Mucosa of descending colon (tissue), 3 donors: ENCODE results near the gene PRKAR2B. TPM values are rescaled to one million over a fixed set of nuclear protein-coding genes. Genes with fewer than 3 reads are reported as not detected.

Experiments
- ATAC-seq: fragments of 200-7000 bp; cut with Tn5 transposase; one replicate; pipeline ENCODE4 v1.9.1; 2020; ENCODE audit warnings: mild to moderate bottlenecking, moderate library complexity
- DNase-seq, 3 donors: peaks; one replicate each; pipeline ENCODE4 v3.0.0-alpha.2; 2020
- H3K36me3 ChIP-seq: fragments of 200-600 bp; one replicate; pipeline ENCODE4 v1.8.0; 2021; ENCODE audit warnings: low read depth, mild to moderate bottlenecking
- H3K4me1 ChIP-seq: fragments of 200-600 bp; one replicate; pipeline ENCODE4 v1.8.0; 2021; ENCODE audit warnings: low read depth, mild to moderate bottlenecking
- H3K4me3 ChIP-seq: fragments of 200-600 bp; one replicate; pipeline ENCODE4 v1.8.0; 2021; ENCODE audit warnings: mild to moderate bottlenecking
- H3K9me3 ChIP-seq: fragments of 200-600 bp; one replicate; pipeline ENCODE4 v1.8.0; 2021; ENCODE audit warnings: mild to moderate bottlenecking
- CTCF ChIP-seq: fragments of 200-600 bp; IDR thresholded peaks from one replicate; pipeline ENCODE4 v1.8.0; 2022; ENCODE audit warnings: antibody characterized with exemption, mild to moderate bottlenecking
- intact Hi-C, 2 donors: fragments of 100-400 bp; cut with DNase I in 1 of 2; cut with micrococcal nuclease in 1 of 2; formaldehyde crosslinking; loops; one replicate each; pipeline versions ENCODE4 v1.11.0 to v1.11.1; 2022; cut with DNase I, micrococcal nuclease
- total RNA-seq, 3 donors: library from RNA; stranded (reverse); fragmentation: NEBNext Ultra II Directional in 2 of 3; extraction: Animal tissue kit (Norgen Biotek cat#: 25700) in 2 of 3; gene quantifications; one replicate each; pipeline versions ENCODE4 v1.2.1 to v1.2.4, GENCODE V29; 2021 to 2023
- donor health status: DM: no; HTN: no; CAD: no; lungs with moderate emphysema.
- donor health status: DM: no; HTN: no; CAD: no.
- donor health status: DM: no; HTN: yes; CAD: no.

Gene PRKAR2B
- total RNA-seq, 3 donors from 2014 or later, result 4.6 to 20.8 (median 6.4) TPM

DNA sequence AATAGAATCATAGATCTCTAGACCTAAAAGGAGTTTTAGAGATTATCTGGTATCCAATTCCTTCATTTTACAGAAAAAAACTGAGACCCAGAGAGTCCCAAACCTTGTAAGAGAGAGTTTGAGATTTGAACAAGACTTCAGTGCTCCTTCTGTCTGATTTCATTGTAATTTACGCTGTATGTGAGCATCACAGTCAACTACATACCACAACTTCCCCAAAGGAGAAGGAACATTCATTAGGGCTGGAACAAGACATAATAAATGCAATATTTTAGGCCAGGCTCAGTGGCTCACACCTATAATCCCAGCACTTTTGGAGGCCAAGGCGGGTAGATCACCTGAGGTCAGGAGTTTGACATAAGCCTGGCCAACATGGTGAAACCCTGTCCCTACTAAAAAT lies 17.3 kb upstream of the PRKAR2B start:
- no peak for DNase-seq
- intact Hi-C loops, result no loop called here
- Histone ChIP-seq H3K4me3 (no peak overlapping the region), H3K4me1 (no peaks in the 10 kb centered on the region), H3K9me3 (no peaks in the 10 kb centered on the region), H3K36me3 (no peaks in the 10 kb centered on the region)
- ATAC-seq, result no peak
- TF ChIP-seq CTCF, result no peak

- no peak for DNase-seq
- no peak overlapping the region for H3K4me3 ChIP-seq
Measured at GRCh38 chr7:107029061-107029763, 15.3 kb upstream of the PRKAR2B start.

DNA sequence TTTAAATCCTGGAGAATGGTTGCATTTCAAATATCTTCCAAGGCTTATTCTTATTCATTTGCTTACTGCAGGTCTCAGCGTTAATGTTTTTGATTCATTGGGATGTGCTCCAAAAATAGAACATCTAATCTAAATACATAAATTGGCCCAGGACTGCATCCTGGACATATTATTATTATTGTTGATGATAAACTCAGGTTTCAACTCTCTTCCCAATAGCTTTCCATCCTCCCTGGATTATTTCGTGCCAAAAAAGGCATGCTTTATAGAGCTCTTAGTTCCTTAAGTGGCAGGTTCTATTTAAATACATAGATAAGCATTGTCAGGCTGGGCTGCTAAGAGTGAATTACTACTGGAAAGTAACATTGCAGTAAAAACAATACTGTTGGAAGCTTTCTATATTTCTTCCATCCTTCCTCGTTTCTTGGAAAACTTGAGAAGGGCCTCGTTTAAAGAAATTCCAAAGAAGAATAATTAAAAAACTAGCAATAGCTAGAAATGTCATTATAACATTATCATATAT lies 14.7 kb upstream of the PRKAR2B start:
- Histone ChIP-seq H3K4me1 (no peaks in the 10 kb centered on the region), H3K9me3 (no peaks in the 10 kb centered on the region), H3K4me3 (no peak overlapping the region), H3K36me3 (no peaks in the 10 kb centered on the region)
- ATAC-seq (no peak), DNase-seq (no peak)
- TF ChIP-seq CTCF, result no peak
- intact Hi-C loops, result no loop called here

More at GRCh38 chr7:107029061-107029763, 15.3 kb upstream of the PRKAR2B start:
- no peak for ATAC-seq
- TF ChIP-seq CTCF, result no peak
- intact Hi-C loops, result no loop called here
- no peaks in the 10 kb centered on the region for H3K9me3 ChIP-seq
- H3K36me3 ChIP-seq, result no peaks in the 10 kb centered on the region
- H3K4me1 ChIP-seq, result no peaks in the 10 kb centered on the region

- ATAC-seq (no peak), DNase-seq (no peak)
- no peaks in the 10 kb centered on the region for H3K36me3 ChIP-seq
- H3K4me3 ChIP-seq, result no peak overlapping the region
- no peaks in the 10 kb centered on the region for H3K4me1 ChIP-seq
- no peak for TF ChIP-seq CTCF
- intact Hi-C loops, result no loop called here
- H3K9me3 ChIP-seq, result no peaks in the 10 kb centered on the region
Measured at GRCh38 chr7:107032050-107032449, 12.5 kb upstream of the PRKAR2B start.

DNA sequence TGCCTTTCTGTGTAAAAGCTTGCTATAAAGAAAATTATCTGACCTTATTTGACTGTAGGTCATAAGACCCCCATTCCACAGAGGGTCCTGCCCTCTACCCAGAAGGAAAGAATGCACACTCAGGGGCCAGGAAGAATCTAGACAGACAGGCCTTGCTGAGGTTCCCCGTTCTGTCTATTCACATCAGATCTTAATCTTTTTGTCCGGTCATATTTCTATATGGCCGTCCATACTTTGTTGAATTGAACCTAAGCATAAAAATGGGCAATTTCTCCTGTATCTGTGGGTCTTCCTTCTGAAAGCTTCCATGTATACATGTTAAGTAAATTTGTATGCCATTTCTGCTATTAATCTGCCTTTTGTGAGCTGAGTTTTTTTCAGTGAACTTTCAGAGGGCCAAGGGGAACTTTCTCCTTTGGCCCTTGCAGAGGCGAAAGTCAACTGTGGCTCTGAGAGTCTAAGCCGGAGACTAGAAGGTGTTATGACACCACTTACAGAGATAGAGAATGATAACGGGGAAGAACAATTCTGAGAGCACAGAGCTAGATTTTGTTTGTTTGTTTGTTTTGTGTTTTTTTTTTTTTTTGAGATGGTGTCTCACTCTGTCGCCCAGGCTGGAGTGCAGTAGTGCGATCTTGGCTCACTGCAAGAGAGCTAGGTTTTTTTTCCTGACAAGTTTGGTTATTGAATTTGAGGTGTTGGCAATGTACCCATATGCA lies 11.6 kb upstream of the PRKAR2B start:
- intact Hi-C loops, result no loop called here
- Histone ChIP-seq H3K4me3 (no peak overlapping the region), H3K4me1 (no peaks in the 10 kb centered on the region), H3K36me3 (no peaks in the 10 kb centered on the region), H3K9me3 (no peaks in the 10 kb centered on the region)
- ATAC-seq, result no peak
- no peak for TF ChIP-seq CTCF
- no peak for DNase-seq
